Prostate gland (tissue), 2 donors: ENCODE measurements around the gene PTER. TPM values are rescaled to one million over a fixed set of nuclear protein-coding genes. Genes with fewer than 3 reads are reported as not detected.

ENCODE experiments used
- DNase-seq: peaks from one replicate; pipeline ENCODE4 v3.0.0-alpha.2; 2019; ENCODE audit warnings: low spot score
- H3K27ac ChIP-seq, 2 donors: fragments of 200-600 bp; sonication (generic); 2 replicates each; pipeline ENCODE4 v1.5.1; 2017 to 2019
- H3K27me3 ChIP-seq: fragments of 200-600 bp; sonication (generic); replicated peaks from 2 replicates; pipeline ENCODE4 v1.5.1; 2019; ENCODE audit not compliant: insufficient read depth
- H3K36me3 ChIP-seq, 2 donors: fragments of 200-600 bp; sonication (generic); 1 replicate in 1 of 2; 2 replicates in 1 of 2; pipeline versions ENCODE4 v1.5.1 to v1.8.1; 2017 to 2019
- H3K4me1 ChIP-seq: fragments of 200-600 bp; sonication (generic); replicated peaks from 2 replicates; pipeline ENCODE4 v1.5.1; 2019
- H3K4me3 ChIP-seq, 2 donors: fragments of 200-600 bp; sonication (generic); 2 replicates each; pipeline ENCODE4 v1.5.1; 2017 to 2019
- H3K9me3 ChIP-seq: fragments of 200-600 bp; sonication (generic); 2 replicates; pipeline ENCODE4 v1.5.1; 2017
- CTCF ChIP-seq, 4 experiments: fragments of 200-600 bp in 2 of 4; fragments of 450-650 bp in 2 of 4; sonication (generic) in 2 of 4; IDR thresholded peaks; 1 replicate in 3 of 4; 2 replicates in 1 of 4; pipeline ENCODE4 v1.5.1; 2016 to 2019; ENCODE audit warnings: antibody characterized with exemption in 4 of 4, mild to moderate bottlenecking in 2 of 4, moderate library complexity in 2 of 4
- POLR2A ChIP-seq: fragments of 450-650 bp; IDR thresholded peaks from one replicate; pipeline ENCODE4 v1.6.1; 2016; ENCODE audit warnings: antibody characterized with exemption, mild to moderate bottlenecking
- POLR2AphosphoS5 ChIP-seq: sonication (generic); formaldehyde crosslinking; IDR thresholded peaks from one replicate; pipeline ENCODE4 v1.6.1; 2017; ENCODE audit warnings: antibody characterized with exemption
- WGBS: methylation state at CpG from one replicate; pipeline ENCODE4 v1.1.5; 2018; 5-methylcytosine and 5-hydroxymethylcytosine counted together
- intact Hi-C: fragments of 100-400 bp; cut with DNase I; formaldehyde crosslinking; loops from one replicate; pipeline ENCODE4 v1.14.2; 2022
- small RNA-seq, 2 donors: library from RNA; depleted of rRNA; stranded (forward); fragments of <200 nt; gene quantifications; one replicate each; pipeline ENCODE3, GENCODE V24; 2016
- total RNA-seq, 2 donors: library from RNA; depleted of rRNA; stranded (reverse); fragments of >200 nt; gene quantifications; one replicate each; pipeline ENCODE4 v1.1.0, GENCODE V29; 2016

Gene PTER
- total RNA-seq, 2 donors from 2014 or later: 10.4 to 18.8 TPM

- no peaks in the 10 kb centered on the region for H3K9me3 ChIP-seq
- DNase-seq: no peak
- intact Hi-C loops: no loop called here
- no peak overlapping the region for H3K27ac ChIP-seq
- TF ChIP-seq POLR2A (no peak), CTCF (IDR thresholded peaks at IDR 0.05) (peak in 3 of 4 experiments; percentile 53 to 58 (median 56))
- H3K36me3 ChIP-seq: no peaks in the 10 kb centered on the region
- 30% methylated on average over 7 of the region's 7 CpGs for WGBS
- no peak overlapping the region for H3K4me3 ChIP-seq
- H3K27me3 ChIP-seq: no peaks in the 10 kb centered on the region
- H3K4me1 ChIP-seq: no peaks in the 10 kb centered on the region
Observed at GRCh38 chr10:16545116-16545736, 108.4 kb downstream of the PTER start.

DNA sequence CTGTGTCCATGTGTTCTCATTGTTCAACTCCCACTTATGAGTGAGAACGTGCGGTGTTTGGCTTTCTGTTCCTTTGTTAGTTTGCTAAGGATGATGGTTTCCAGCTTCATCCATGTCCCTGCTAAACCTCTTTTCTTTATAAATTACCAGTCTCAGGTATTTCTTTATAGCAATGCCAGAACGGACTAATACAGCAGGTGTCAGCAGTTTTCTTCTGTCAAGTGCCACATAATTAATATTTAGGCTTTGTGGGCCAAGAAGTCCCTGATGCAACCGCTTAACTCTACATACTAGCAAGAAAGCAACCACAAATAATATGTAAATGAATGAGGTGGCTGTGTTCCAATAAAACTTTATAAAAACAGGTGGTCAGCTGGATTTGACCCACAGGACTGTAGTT, 111.2 kb downstream of the PTER start:
- TF ChIP-seq POLR2A: no peak
- no peak for TF ChIP-seq CTCF (IDR thresholded peaks at IDR 0.05)
- no peak for TF ChIP-seq POLR2AphosphoS5
- DNase-seq: no peak
- H3K27me3 ChIP-seq: no peaks in the 10 kb centered on the region
- no peak overlapping the region for H3K27ac ChIP-seq
- no peaks in the 10 kb centered on the region for H3K9me3 ChIP-seq
- H3K4me1 ChIP-seq: no peaks in the 10 kb centered on the region
- WGBS: 74% methylated on average over 4 of the region's 4 CpGs
- no peak overlapping the region for H3K4me3 ChIP-seq
- intact Hi-C loops: no loop called here
- no peaks in the 10 kb centered on the region for H3K36me3 ChIP-seq

DNA sequence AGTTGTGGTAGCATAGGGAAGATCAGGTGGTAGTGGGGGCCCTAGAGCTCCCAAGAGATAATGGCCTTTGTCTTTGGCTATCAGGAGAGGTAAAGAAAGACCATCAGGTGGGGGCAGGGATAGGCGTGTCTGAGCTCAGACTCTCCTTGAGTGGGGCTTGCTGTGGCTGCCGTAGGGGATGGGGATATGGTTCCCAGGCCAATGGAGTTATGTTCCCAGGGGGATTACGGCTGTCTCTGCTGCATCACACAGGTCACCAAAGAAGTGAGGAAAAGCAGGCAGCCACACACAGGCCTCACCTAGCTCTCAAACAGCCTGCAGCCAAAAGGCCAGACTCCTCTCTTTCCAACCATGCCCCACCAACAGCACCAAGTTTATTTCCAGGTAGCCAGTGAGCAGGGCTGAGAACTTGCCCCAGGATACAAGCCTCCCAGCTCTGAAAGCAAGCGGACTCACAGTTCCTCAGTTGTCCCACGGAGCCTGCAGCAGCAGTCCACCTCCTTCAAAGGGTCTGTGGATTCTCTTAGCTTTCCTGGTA, 122.5 kb downstream of the PTER start:
- Histone ChIP-seq H3K27ac (no peak overlapping the region), H3K36me3 (no peaks in the 10 kb centered on the region), H3K9me3 (no peaks in the 10 kb centered on the region), H3K4me3 (no peak overlapping the region), H3K27me3 (no peaks in the 10 kb centered on the region), H3K4me1 (no peaks in the 10 kb centered on the region)
- DNase-seq: no peak
- TF ChIP-seq POLR2AphosphoS5 (no peak), CTCF (IDR thresholded peaks at IDR 0.05) (no peak), POLR2A (no peak)
- 72% methylated on average over 5 of the region's 5 CpGs for WGBS
- intact Hi-C loops: no loop called here

DNA sequence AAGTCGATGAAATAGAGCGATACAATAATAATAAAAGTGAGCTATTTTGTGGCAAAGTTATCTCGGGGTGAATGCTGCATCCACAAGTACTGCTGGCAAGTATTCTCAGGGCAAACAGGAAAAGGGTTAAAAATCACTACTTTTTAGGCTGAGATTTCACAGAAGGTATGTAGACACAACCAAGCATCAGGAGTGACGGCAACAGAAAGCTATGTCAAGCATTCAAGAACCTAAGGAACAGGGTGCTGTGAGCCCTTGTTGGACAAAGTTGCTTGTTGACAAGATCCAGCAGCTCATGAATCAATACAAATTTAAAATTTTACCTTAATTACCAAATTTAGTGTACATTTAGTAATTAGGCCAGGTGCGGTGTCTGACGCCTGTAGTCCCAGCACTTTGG, 126.1 kb downstream of the PTER start:
- H3K27ac ChIP-seq: no peak overlapping the region
- intact Hi-C loops: no loop called here
- no peaks in the 10 kb centered on the region for H3K27me3 ChIP-seq
- TF ChIP-seq POLR2AphosphoS5 (no peak), POLR2A (no peak), CTCF (IDR thresholded peaks at IDR 0.05) (no peak)
- no peaks in the 10 kb centered on the region for H3K9me3 ChIP-seq
- H3K4me1 ChIP-seq: no peaks in the 10 kb centered on the region
- no peak for DNase-seq
- no peak overlapping the region for H3K4me3 ChIP-seq
- WGBS: 93% methylated on average over 6 of the region's 6 CpGs
- no peaks in the 10 kb centered on the region for H3K36me3 ChIP-seq

Small RNAs within 50 kb of the gene (small RNA-seq; reads per million reads assigned to genes)
- 0 reads per million in 2 donors for gene RNU2-18P

Other genes starting within 250 kb of the PTER start
- 1 to 10 TPM in 1 of 2 donors, not detected in 1; 2.6 TPM for gene C1QL3, start 84.9 kb downstream of the PTER start, total RNA-seq